ENCODE data around the gene MOB3B. TPM values are rescaled to one million over a fixed set of nuclear protein-coding genes. Genes with fewer than 3 reads are reported as not detected.

The MOB3B gene
- total RNA-seq, 2 experiments from 2014 or later = 3.0 to 3.2 TPM

- H3K36me3 Mint-ChIP-seq (ENCODE audit: low read depth) = peaks cover 15% of the 10 kb centered on the region
- no peak overlapping the region for H3K4me3 Mint-ChIP-seq
- no peak for DNase-seq
- no peak overlapping the region for H3K27ac Mint-ChIP-seq
- H3K4me1 Mint-ChIP-seq (ENCODE audit: low read depth) = no peaks in the 10 kb centered on the region
- CTCF ChIA-PET = interaction anchor here (1.2 to 1.5 kb wide), 2 partner anchors 9 to 206 kb away, joined by 5 read pairs; no protein-coding TSS in a partner anchor
- H3K9me3 Mint-ChIP-seq = no peaks in the 10 kb centered on the region
- H3K27me3 Mint-ChIP-seq (ENCODE audit: low read depth) = no peaks in the 10 kb centered on the region
- intact Hi-C loops (cut with micrococcal nuclease) = no loop called here
These were observed 10.1 kb upstream of the MOB3B start for GRCh38 chr9:27539479-27540441.

DNA sequence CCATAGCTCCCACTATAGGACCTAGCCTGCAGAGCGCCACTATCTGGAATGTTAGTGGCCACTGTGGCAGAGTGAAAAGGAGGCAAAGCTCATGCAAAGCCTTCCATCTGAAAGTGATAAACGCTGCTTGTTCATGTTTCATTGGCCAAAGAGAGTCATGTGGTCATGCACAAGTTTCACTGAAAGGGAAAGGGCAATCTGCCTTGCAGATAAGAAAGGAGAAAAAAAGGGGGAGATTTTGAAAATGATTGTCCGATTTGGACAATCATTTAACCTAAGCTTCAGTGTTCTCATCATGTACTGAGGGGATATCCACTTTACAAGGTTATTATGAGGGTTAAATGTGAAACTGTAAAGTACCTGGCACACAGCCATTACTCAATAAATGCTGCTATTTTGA lies 9.0 kb upstream of the MOB3B start:
- DNase-seq = no peak
- CTCF ChIA-PET = interaction anchor here (0.9 kb wide), 1 partner anchor 9 kb away, joined by 3 read pairs; the partner anchor contains the start of gene MOB3B
- Mint-ChIP-seq H3K9me3 (no peaks in the 10 kb centered on the region), H3K36me3 (ENCODE audit: low read depth) (peaks cover 11% of the 10 kb centered on the region), H3K27ac (no peak overlapping the region), H3K27me3 (ENCODE audit: low read depth) (no peaks in the 10 kb centered on the region), H3K4me3 (no peak overlapping the region), H3K4me1 (ENCODE audit: low read depth) (no peaks in the 10 kb centered on the region)
- intact Hi-C loops (cut with micrococcal nuclease) = no loop called here

- Mint-ChIP-seq H3K4me3 (no peak overlapping the region), H3K4me1 (ENCODE audit: low read depth) (no peaks in the 10 kb centered on the region), H3K27ac (no peak overlapping the region), H3K27me3 (ENCODE audit: low read depth) (no peaks in the 10 kb centered on the region), H3K9me3 (no peaks in the 10 kb centered on the region), H3K36me3 (ENCODE audit: low read depth) (peaks cover 12% of the 10 kb centered on the region)
- CTCF ChIA-PET = interaction anchor here (1.1 kb wide), 1 partner anchor 208 kb away, joined by 4 read pairs; no protein-coding TSS in a partner anchor
- intact Hi-C loops (cut with micrococcal nuclease) = no loop called here
- DNase-seq = no peak
These were observed 8.1 kb upstream of the MOB3B start for GRCh38 chr9:27537756-27538155.

GRCh38 chr9:27537027-27537435 lies 7.4 kb upstream of the MOB3B start:
- intact Hi-C loops (cut with micrococcal nuclease) = no loop called here
- H3K9me3 Mint-ChIP-seq = no peaks in the 10 kb centered on the region
- no peaks in the 10 kb centered on the region for H3K4me1 Mint-ChIP-seq (ENCODE audit: low read depth)
- no peak overlapping the region for H3K4me3 Mint-ChIP-seq
- no peaks in the 10 kb centered on the region for H3K27me3 Mint-ChIP-seq (ENCODE audit: low read depth)
- H3K36me3 Mint-ChIP-seq (ENCODE audit: low read depth) = peaks cover 7% of the 10 kb centered on the region
- DNase-seq = no peak
- H3K27ac Mint-ChIP-seq = no peak overlapping the region
- CTCF ChIA-PET = interaction anchor here (1.1 kb wide), 1 partner anchor 207 kb away, joined by 4 read pairs; no protein-coding TSS in a partner anchor

GRCh38 chr9:27536168-27536567 lies 6.6 kb upstream of the MOB3B start:
- Mint-ChIP-seq H3K4me1 (ENCODE audit: low read depth) (no peaks in the 10 kb centered on the region), H3K27me3 (ENCODE audit: low read depth) (no peaks in the 10 kb centered on the region), H3K27ac (no peak overlapping the region), H3K9me3 (no peaks in the 10 kb centered on the region), H3K4me3 (no peak overlapping the region), H3K36me3 (ENCODE audit: low read depth) (peaks cover 6% of the 10 kb centered on the region)
- intact Hi-C loops (cut with micrococcal nuclease) = no loop called here
- no peak for DNase-seq
- CTCF ChIA-PET = interaction anchor here (0.9 kb wide), 1 partner anchor 202 kb away, joined by 3 read pairs; no protein-coding TSS in a partner anchor

DNA sequence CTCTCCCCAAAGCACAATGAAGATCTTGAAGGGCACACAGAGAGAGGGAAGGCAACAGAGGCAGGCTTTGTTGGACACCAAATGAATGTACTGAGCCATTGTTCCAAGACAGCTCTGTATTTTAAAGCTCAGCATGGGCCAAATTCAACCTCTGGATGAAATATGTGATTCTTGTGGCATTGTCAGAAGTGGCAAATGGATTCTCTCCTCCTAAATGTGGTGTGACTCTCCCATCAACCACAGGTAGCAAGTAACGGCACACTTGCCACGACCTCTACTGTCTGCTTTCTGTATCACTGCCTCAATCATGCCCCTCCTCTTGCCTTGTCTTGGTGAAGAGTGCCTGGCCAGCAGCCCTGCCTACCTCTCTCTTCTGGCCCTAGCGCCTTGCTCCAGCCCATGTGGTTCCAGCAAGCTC lies 6.1 kb upstream of the MOB3B start:
- Mint-ChIP-seq H3K27me3 (ENCODE audit: low read depth) (no peaks in the 10 kb centered on the region), H3K4me3 (no peak overlapping the region), H3K36me3 (ENCODE audit: low read depth) (peaks cover 3% of the 10 kb centered on the region), H3K4me1 (ENCODE audit: low read depth) (no peaks in the 10 kb centered on the region), H3K9me3 (no peaks in the 10 kb centered on the region), H3K27ac (no peak overlapping the region)
- DNase-seq = peak; percentile 9
- intact Hi-C loops (cut with micrococcal nuclease) = no loop called here
- CTCF ChIA-PET = interaction anchor here (0.7 to 0.9 kb wide), 2 partner anchors 202 to 236 kb away, joined by 3 read pairs; no protein-coding TSS in a partner anchor

GRCh38 chr9:27534658-27535209 lies 5.1 kb upstream of the MOB3B start:
- peaks cover 3% of the 10 kb centered on the region for H3K36me3 Mint-ChIP-seq (ENCODE audit: low read depth)
- intact Hi-C loops (cut with micrococcal nuclease) = loop anchor here (5.0 kb wide), 2 partner anchors 257 to 502 kb away; no protein-coding TSS in a partner anchor
- peaks cover 3% of the 10 kb centered on the region for H3K4me1 Mint-ChIP-seq (ENCODE audit: low read depth)
- no peaks in the 10 kb centered on the region for H3K9me3 Mint-ChIP-seq
- no peak for DNase-seq
- no peaks in the 10 kb centered on the region for H3K27me3 Mint-ChIP-seq (ENCODE audit: low read depth)
- CTCF ChIA-PET = no interaction called here
- no peak overlapping the region for H3K27ac Mint-ChIP-seq
- H3K4me3 Mint-ChIP-seq = no peak overlapping the region

- CTCF ChIA-PET = interaction anchor here (0.7 to 1.5 kb wide), 2 partner anchors 105 to 201 kb away, joined by 3 to 5 read pairs; no protein-coding TSS in a partner anchor
- Mint-ChIP-seq H3K4me3 (no peak overlapping the region), H3K27me3 (ENCODE audit: low read depth) (no peaks in the 10 kb centered on the region), H3K27ac (no peak overlapping the region), H3K36me3 (ENCODE audit: low read depth) (peaks cover 3% of the 10 kb centered on the region), H3K9me3 (no peaks in the 10 kb centered on the region), H3K4me1 (ENCODE audit: low read depth) (peaks cover 4% of the 10 kb centered on the region)
- no peak for DNase-seq
- intact Hi-C loops (cut with micrococcal nuclease) = loop anchor here (5.0 kb wide), 2 partner anchors 257 to 502 kb away; no protein-coding TSS in a partner anchor
These were observed 4.5 kb upstream of the MOB3B start for GRCh38 chr9:27534131-27534530.

DNA sequence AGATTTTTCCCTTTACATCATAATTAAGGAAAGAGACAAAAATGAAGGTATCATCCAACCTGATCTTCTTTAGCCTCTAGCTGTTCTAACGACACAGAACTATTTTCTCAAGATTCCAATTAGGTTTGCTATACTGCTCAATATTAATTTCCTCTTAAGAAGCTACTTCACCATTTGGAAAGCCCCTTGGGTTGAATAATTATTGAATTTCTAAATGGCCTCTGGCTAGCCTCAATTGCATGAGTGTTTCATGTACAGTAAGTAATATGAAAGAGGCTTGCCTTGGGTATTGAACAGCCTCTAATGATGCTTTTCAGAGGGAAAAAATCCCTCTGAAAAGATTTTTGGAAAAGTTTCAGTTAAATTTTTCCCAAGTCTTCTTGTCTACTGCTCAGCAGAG lies 3.7 kb upstream of the MOB3B start:
- Mint-ChIP-seq H3K4me3 (no peak overlapping the region), H3K36me3 (ENCODE audit: low read depth) (peaks cover 3% of the 10 kb centered on the region), H3K9me3 (no peaks in the 10 kb centered on the region), H3K4me1 (ENCODE audit: low read depth) (peaks cover 4% of the 10 kb centered on the region), H3K27me3 (ENCODE audit: low read depth) (no peaks in the 10 kb centered on the region), H3K27ac (no peak overlapping the region)
- intact Hi-C loops (cut with micrococcal nuclease) = loop anchor here (5.0 kb wide), 2 partner anchors 256 to 501 kb away; no protein-coding TSS in a partner anchor
- CTCF ChIA-PET = interaction anchor here (0.7 to 1.5 kb wide), 2 partner anchors 9 to 200 kb away, joined by 3 to 5 read pairs; no protein-coding TSS in a partner anchor
- no peak for DNase-seq

- H3K4me1 Mint-ChIP-seq (ENCODE audit: low read depth) = peaks cover 8% of the 10 kb centered on the region
- no peak overlapping the region for H3K4me3 Mint-ChIP-seq
- peaks cover 1% of the 10 kb centered on the region for H3K36me3 Mint-ChIP-seq (ENCODE audit: low read depth)
- CTCF ChIA-PET = no interaction called here
- intact Hi-C loops (cut with micrococcal nuclease) = loop anchor here (5.0 kb wide), 2 partner anchors 255 to 500 kb away; no protein-coding TSS in a partner anchor
- peaks cover 8% of the 10 kb centered on the region for H3K27me3 Mint-ChIP-seq (ENCODE audit: low read depth)
- H3K9me3 Mint-ChIP-seq = no peaks in the 10 kb centered on the region
- no peak overlapping the region for H3K27ac Mint-ChIP-seq
- DNase-seq = no peak
These were observed 2.4 kb upstream of the MOB3B start for GRCh38 chr9:27532046-27532445.

- H3K27ac Mint-ChIP-seq = no peak overlapping the region
- CTCF ChIA-PET = interaction anchor here (0.5 to 3.4 kb wide), 10 partner anchors 9 to 244 kb away, joined by 3 to 41 read pairs (median 5); no protein-coding TSS in a partner anchor
- peaks cover 8% of the 10 kb centered on the region for H3K27me3 Mint-ChIP-seq (ENCODE audit: low read depth)
- peaks cover 1% of the 10 kb centered on the region for H3K36me3 Mint-ChIP-seq (ENCODE audit: low read depth)
- no peak overlapping the region for H3K4me3 Mint-ChIP-seq
- H3K9me3 Mint-ChIP-seq = no peaks in the 10 kb centered on the region
- intact Hi-C loops (cut with micrococcal nuclease) = loop anchor here (1.0 to 5.0 kb wide), 3 partner anchors 254 to 639 kb away; partner anchors contain the start of gene CAAP1
- H3K4me1 Mint-ChIP-seq (ENCODE audit: low read depth) = peaks cover 8% of the 10 kb centered on the region
- no peak for DNase-seq
These were observed 1.5 kb upstream of the MOB3B start for GRCh38 chr9:27530915-27531755.
